Stomach smooth muscle (tissue), 2 donors: ENCODE results near the gene SNAI1.
"Not testable (repeated sequence)": the region's sequence is repeated elsewhere in the genome, so short reads cannot be mapped to it uniquely, and the experiment has no call there.

ENCODE experiments used
- H3K27ac ChIP-seq: one replicate; pipeline ENCODE4 v1.7.0; 2013; ENCODE audit warnings: mild to moderate bottlenecking, low read length, inconsistent platforms
- H3K27me3 ChIP-seq, 2 donors: one replicate each; pipeline ENCODE4 v1.7.0; 2013; ENCODE audit warnings: low read length in 2 of 2; ENCODE audit not compliant: insufficient read depth in 2 of 2, control insufficient read depth in 1 of 2
- H3K36me3 ChIP-seq, 2 donors: one replicate each; pipeline ENCODE4 v1.7.0; 2013; ENCODE audit warnings: low read length in 2 of 2; ENCODE audit not compliant: control insufficient read depth in 2 of 2, insufficient read depth in 2 of 2
- H3K4me1 ChIP-seq: one replicate; pipeline ENCODE4 v1.7.0; 2013; ENCODE audit warnings: low read length; ENCODE audit not compliant: control insufficient read depth, insufficient read depth
- H3K4me3 ChIP-seq, 2 donors: one replicate each; pipeline ENCODE4 v1.7.0; 2013; ENCODE audit warnings: low read length in 2 of 2
- H3K9ac ChIP-seq, 2 donors: one replicate each; pipeline ENCODE4 v1.7.0; 2013; ENCODE audit warnings: low read length in 2 of 2, mild to moderate bottlenecking in 1 of 2
- H3K9me3 ChIP-seq, 2 donors: one replicate each; pipeline ENCODE4 v1.7.0; 2013; ENCODE audit warnings: low read length in 2 of 2; ENCODE audit not compliant: control insufficient read depth in 2 of 2
- donor health status: healthy.
- donor health status: Pancreatic carcinoma.

Gene SNAI1

DNA sequence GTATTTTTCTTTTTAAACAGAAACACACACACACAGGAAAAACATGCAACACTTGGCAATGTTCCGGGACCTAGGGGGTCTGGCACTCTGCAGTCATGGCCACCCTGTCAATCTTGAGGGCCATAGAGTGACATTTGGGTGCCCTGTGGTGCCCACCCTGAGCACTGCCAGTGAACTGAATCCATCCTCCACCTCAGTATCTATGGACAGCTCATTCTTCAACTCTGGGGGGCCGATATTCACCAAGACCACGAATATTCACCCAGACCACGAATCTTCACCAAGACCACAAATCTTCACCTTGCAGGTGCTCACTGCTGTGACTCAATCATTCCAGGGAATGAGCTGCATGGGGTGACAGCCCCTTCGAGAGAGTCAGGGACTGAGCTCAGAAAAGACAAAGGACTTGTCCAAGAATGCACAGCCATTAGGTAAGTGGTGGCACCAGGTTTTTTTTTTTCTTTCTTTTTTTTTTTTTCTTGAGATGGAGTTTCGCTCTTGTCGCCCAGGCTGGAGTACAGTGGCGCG, 19.1 kb downstream of the SNAI1 start:
- Histone ChIP-seq H3K4me1 (no peaks in the 10 kb centered on the region), H3K9ac (no peak overlapping the region), H3K27me3 (no peaks in the 10 kb centered on the region), H3K36me3 (no peaks in the 10 kb centered on the region), H3K4me3 (no peak overlapping the region), H3K9me3 (no peaks in the 10 kb centered on the region), H3K27ac (no peak overlapping the region)

DNA sequence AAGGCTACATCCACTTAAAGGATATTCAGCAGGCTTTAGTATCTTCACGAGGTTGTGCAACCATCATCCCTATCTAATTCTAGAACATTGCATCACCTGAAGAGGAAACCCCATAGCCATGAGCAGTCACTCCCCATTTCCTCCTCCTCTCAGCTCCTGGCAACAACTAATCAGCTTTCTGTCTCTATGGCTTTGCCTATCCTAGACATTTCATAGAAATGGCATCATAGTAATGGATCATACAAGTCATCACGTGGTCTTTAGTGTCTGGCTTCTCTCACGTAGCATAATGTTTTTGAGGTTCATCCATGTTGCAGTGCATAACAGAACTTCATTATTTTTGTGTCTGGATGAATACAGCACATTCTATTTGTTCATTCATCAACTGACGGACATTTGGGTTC, 20.5 kb downstream of the SNAI1 start:
- Histone ChIP-seq H3K9ac (no peak overlapping the region), H3K36me3 (no peaks in the 10 kb centered on the region), H3K4me3 (no peak overlapping the region), H3K27ac (no peak overlapping the region), H3K9me3 (no peaks in the 10 kb centered on the region), H3K4me1 (no peaks in the 10 kb centered on the region), H3K27me3 (no peaks in the 10 kb centered on the region)

DNA sequence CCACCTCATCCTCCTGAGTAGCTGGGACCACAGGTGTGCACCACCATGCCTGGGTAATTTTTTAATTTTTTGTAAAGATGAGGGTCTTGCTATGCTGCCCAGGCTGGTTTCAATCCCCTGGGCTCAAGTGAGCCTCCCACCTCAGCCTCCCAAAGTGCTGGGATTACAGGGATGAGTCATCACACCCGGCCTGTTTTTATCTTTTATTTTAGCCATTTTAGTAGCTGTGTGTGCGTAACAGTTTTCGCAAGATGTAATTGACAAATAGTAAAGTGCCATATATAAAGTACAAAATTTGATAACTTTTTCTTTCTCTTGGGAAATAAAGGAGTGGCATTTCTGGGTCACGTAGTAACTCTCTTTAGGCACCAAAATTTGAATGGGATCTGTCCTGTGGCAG, 21.4 kb downstream of the SNAI1 start:
- Histone ChIP-seq H3K36me3 (no peaks in the 10 kb centered on the region), H3K4me3 (no peak overlapping the region), H3K9ac (no peak overlapping the region), H3K4me1 (no peaks in the 10 kb centered on the region), H3K27me3 (no peaks in the 10 kb centered on the region), H3K9me3 (no peaks in the 10 kb centered on the region), H3K27ac (no peak overlapping the region)

DNA sequence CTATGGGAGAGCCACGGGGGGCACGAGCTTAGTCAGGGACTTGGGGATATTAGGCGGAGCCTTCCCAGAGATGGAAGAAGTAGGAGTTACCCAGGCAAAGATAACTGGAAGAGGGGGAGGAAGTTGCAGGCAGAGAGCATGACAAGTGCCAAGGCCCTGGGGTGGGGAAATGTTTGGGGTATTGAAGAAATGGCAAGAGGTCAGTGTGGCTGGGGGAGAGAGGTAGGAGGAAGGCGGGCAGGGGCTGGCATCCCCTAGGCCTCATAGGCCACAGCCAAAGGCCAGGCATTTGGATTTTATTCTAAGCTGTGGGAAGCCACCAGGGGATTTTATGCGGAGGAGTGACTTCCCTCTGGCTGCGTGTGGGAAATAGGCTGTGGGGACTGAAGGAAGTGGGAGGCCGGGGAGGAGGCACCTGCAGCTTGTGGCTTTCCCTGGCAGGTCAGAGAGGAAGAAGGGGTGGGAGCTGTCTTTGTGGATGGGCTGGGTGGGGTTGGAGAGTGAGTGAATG, 22.7 kb downstream of the SNAI1 start:
- H3K4me1 ChIP-seq, result peaks cover 3% of the 10 kb centered on the region
- no peaks in the 10 kb centered on the region for H3K9me3 ChIP-seq
- no peak overlapping the region for H3K27ac ChIP-seq
- H3K36me3 ChIP-seq, result no peaks in the 10 kb centered on the region
- no peak overlapping the region for H3K9ac ChIP-seq
- H3K4me3 ChIP-seq, result no peak overlapping the region
- peaks cover 2 to 5% of the 10 kb centered on the region in 2 donors for H3K27me3 ChIP-seq

DNA sequence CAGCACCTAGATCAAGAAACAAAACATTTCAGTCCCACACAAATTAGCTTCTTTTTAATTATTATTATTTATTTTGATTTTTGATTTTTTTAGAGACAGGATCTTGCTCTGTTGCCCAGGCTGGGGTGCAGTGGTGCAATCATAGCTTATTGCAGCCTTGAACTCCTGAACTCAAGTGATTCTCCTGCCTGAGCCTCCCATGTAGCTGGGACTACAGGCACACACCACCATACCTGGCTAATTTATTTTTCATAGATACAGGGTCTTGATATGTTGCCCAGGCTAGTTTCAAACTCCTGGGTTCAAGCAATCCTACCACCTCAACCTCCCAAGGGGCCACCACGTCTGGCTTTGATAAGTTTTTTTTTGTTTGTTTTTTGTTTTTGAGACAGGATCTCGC, 24.6 kb downstream of the SNAI1 start:
- no peaks in the 10 kb centered on the region for H3K9me3 ChIP-seq
- no peaks in the 10 kb centered on the region for H3K36me3 ChIP-seq
- H3K9ac ChIP-seq, result no peak overlapping the region
- no peak overlapping the region for H3K27ac ChIP-seq
- H3K4me1 ChIP-seq, result peaks cover 3% of the 10 kb centered on the region
- H3K27me3 ChIP-seq, result peaks cover 2 to 5% of the 10 kb centered on the region in 2 donors
- no peak overlapping the region for H3K4me3 ChIP-seq

DNA sequence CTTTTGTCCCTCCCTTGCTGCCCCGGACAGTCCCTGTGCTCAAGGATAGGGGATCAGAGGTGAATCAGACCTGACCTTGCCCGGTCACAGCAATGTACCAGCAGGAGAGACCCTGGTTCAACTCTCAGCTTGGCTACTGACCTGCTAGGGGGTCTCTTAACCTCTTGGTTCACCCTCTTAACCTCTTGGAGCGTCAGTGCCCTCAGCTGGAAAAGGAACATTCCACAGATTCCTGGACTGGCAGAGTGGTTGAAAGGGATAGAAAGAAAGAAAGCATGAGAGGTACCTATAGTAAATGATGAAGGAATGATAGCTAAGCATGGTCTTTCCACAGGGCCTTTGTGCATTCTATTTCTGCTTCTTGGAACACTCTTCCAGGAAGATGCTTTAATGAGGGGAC, 25.2 kb downstream of the SNAI1 start:
- Histone ChIP-seq H3K9me3 (no peaks in the 10 kb centered on the region), H3K27ac (no peak overlapping the region), H3K4me1 (peaks cover 3% of the 10 kb centered on the region), H3K27me3 (peaks cover 2 to 5% of the 10 kb centered on the region in 2 donors), H3K4me3 (no peak overlapping the region), H3K36me3 (no peaks in the 10 kb centered on the region), H3K9ac (no peak overlapping the region)

DNA sequence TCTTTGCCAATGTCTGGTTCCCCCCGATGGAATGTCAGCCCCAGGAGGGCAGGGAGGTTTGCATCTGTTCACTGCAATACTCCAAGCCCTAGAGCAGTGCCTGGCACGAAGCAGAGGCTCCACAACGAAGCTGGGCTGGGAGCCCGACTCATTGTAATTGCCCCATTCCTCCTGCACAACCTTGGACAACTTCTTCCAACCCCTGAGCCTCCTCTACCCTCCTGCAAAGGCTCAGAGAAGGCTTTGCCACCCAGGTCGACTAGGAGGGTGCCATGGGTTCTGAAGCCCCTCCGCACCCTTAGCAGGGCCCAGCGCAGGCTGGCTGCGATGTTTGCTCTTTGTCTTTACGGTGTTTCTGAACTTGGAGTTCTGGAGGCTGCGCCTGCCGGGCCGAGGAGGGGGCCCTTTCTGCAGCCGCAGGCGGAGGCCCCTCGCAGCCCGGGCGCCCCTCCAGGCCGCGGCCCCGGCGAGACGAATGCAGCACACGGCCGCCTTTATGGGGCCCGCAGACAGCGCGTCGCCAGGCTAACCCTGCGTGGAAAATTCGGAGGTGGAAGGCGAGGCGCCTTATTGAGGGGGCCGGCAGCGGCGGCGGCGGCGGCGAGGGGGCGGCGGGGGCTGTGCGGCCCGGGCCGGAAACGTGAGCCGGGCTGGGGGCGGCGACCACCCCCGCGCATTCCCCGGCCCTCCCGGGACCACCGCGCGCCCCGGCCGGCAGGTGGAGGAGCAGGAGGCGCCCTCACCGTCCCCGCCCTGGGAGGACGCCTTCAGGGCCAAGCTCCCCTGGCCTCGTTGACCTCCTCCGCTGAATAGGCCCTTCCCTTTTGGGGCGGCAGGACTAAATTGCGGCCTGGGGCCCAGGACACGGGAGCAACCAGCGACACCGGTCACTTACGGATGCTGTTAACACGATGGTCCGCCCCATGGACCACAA, 27.0 kb downstream of the SNAI1 start:
- no peaks in the 10 kb centered on the region for H3K36me3 ChIP-seq
- no peak overlapping the region for H3K27ac ChIP-seq
- peaks cover 3% of the 10 kb centered on the region for H3K4me1 ChIP-seq
- peak overlapping the region in 1 of 2 donors; percentile 55 for H3K4me3 ChIP-seq
- peak overlapping the region in 1 of 2 donors; percentile 29 for H3K9ac ChIP-seq
- H3K27me3 ChIP-seq, result peaks cover 2 to 5% of the 10 kb centered on the region in 2 donors
- no peaks in the 10 kb centered on the region for H3K9me3 ChIP-seq

DNA sequence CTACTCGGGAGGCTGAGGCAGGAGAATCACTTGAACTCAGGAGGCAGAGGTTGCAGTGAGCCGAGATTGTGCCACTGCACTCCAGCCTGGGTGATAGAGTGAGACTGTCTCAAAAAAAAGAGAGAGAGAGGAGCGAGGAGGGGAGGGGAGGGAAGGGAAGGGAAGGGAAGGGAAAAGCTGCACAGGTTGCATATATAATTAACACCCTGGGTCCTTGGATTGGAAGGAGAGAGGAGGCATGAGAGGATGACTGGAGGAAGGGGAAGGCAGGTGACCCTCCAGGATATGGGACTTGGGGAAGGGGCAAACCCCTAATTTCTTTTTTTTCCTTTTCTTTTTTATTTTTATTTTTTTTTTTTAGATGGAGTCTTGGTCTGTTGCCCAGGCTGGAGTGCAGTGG, 28.8 kb downstream of the SNAI1 start:
- not testable (repeated sequence) for H3K27ac ChIP-seq, H3K4me3 ChIP-seq, H3K27me3 ChIP-seq, H3K9ac ChIP-seq, H3K9me3 ChIP-seq, H3K36me3 ChIP-seq
- peaks cover 14% of the 10 kb centered on the region for H3K4me1 ChIP-seq

DNA sequence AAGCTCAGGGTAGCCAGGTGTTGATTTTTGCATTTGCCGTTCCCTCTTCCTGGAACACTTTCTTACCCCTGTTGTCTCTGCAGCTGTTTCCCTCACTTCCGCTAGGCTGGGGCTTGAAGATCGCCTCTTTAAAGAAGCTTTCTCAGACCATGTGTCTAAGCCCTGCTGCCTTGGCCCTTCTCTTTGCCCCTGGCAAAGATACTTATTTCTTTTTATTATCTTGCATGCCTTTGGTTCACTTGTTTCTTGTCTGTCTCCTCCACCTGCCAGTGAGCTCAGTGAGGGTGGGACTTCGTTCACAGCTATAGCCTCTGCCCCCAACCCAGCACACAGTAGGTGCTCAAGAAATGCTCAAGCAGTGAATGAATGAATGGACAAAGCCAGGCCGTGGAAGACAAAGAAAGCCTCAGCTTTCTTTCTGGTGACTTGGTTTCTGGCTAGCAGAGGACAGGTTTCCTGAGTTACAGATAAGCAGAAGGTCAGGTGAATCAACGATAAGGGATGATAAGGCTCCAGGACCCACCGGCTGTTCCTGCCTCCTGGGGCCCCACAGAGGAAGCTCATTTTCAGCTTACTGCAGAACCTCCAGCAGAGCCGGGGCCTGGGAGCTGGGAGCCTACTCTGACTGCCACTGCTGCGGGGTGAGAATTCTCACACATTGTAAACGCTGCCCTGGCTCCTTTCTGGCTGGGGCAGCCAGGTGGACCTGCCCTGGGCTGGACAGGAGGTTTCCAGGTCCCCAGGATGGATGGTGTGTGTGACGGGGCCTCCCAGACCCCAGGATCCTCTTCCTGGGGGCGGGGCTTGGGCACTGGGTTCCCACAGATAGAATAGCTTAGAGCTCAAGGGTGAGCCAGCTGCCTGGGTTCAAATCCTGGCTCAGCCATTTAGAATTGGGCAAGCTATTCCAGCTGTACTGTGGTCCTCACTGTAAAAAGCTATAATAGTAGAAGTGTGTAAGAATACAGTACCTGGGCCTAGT, 29.8 kb downstream of the SNAI1 start:
- no peaks in the 10 kb centered on the region for H3K9me3 ChIP-seq
- no peaks in the 10 kb centered on the region for H3K36me3 ChIP-seq
- H3K4me1 ChIP-seq, result peaks cover 14% of the 10 kb centered on the region
- no peak overlapping the region for H3K27ac ChIP-seq
- H3K4me3 ChIP-seq, result no peak overlapping the region
- H3K9ac ChIP-seq, result no peak overlapping the region
- peaks cover 2 to 5% of the 10 kb centered on the region in 2 donors for H3K27me3 ChIP-seq

DNA sequence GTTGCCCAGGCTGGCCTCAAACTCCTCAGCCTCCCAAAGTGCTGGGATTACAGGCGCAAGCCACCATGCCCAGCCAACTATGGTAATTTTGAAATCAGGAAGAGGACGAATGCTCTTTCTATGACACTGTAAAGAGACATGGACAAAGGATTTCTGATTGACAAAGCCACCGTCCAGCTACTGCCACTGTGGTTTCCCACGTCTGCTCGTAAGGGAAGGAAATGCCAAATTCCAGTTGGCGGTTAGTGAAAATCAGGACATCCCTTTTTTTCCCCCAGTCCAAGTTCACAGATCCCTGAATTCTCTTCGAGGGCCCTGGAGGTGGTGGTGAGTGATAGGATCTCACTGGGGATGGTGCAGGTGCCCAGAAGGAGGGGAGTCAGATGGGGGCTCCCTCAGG, 31.2 kb downstream of the SNAI1 start:
- Histone ChIP-seq H3K4me1 (peaks cover 14% of the 10 kb centered on the region), H3K36me3 (no peaks in the 10 kb centered on the region), H3K9me3 (no peaks in the 10 kb centered on the region), H3K4me3 (no peak overlapping the region), H3K27me3 (peaks cover 2 to 5% of the 10 kb centered on the region in 2 donors), H3K27ac (no peak overlapping the region), H3K9ac (no peak overlapping the region)
